Stimulated activated CD4-positive, alpha-beta T cell treated with anti-CD3 and anti-CD28 coated beads, Interleukin-2, amount 100 ng/mL, for 48 hours (primary cell): ENCODE results near the gene P2RY2.

Source experiments
- DNase-seq, 2 donors: peaks; one replicate each; pipeline ENCODE4 v3.0.0-alpha.2; 2020

The P2RY2 gene

GRCh38 chr11:73209892-73210291 is 8.2 kb upstream of the P2RY2 start:
- no peak for DNase-seq

GRCh38 chr11:73210916-73211667 is 7.0 kb upstream of the P2RY2 start:
- no peak for DNase-seq

- no peak for DNase-seq
These were observed 4.6 kb upstream of the P2RY2 start for GRCh38 chr11:73213196-73214143.

- no peak for DNase-seq
These were observed 2.6 kb upstream of the P2RY2 start for GRCh38 chr11:73215191-73216134.

- no peak for DNase-seq
These were observed 1.6 kb upstream of the P2RY2 start for GRCh38 chr11:73216465-73216864.

- DNase-seq, result no peak
These were observed 811 bp upstream of the P2RY2 start for GRCh38 chr11:73217131-73217809.

DNA sequence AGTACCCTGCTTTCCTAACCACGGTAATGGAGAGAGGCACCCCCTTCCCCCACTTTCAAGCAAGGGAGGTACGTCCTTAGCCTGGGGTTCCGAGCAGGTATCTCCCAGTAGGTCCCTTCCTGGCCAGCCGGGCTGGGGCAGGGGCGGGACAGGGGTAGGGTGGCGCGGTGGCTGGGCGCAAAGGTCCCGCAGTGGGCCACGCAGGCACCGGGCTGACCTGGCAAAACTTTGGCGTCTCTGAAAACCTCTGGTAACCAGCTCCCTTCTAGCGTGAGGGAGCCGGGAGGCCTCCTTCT is 323 bp upstream of the P2RY2 start:
- no peak for DNase-seq

GRCh38 chr11:73218830-73219215 is 742 bp downstream of the P2RY2 start:
- DNase-seq, result no peak

GRCh38 chr11:73219396-73220285 is 1.6 kb downstream of the P2RY2 start:
- no peak for DNase-seq

DNA sequence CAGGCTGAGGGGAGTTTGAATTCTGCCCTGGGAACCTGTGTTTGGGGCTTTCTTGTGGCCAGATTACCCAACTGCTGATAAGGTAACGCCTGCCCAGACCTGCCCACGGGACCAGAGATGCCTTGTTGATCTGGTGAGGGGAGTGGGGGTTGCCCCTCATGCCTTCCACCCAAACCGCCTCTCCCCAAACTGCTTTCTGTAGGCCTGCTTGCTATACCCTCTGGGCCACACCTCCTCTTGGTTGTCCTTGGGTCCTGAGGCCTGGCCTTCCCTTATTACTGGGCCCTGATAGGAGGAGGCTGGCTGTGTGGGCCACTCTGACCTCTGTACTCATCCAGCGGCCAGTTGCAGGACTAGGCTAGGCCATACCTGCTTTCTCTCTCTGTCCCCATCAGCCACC is 3.4 kb downstream of the P2RY2 start:
- DNase-seq, result no peak

DNA sequence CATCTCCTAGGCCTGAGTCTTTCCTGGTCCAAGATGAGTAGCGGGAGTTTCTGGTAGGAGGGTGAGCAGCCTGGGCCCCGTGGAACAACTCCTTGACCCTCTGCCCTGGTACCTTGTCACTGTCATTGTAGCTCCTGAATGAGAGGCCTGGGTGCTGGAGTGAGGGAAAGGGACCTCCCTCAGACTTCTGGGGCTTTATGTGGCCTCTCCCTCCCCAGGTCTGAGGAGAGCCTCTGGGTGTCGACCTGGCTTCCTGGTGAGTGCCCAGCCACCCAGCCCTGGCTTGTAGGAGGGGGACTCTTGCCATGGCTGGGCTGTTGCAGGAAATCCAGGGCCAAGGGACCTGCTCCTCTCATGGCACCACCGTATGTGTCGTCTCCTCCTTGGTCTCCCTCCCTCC is 3.9 kb downstream of the P2RY2 start:
- no peak for DNase-seq

GRCh38 chr11:73223998-73224730 is 6.1 kb downstream of the P2RY2 start:
- no peak for DNase-seq

GRCh38 chr11:73225001-73225686 is 7.1 kb downstream of the P2RY2 start:
- DNase-seq, result no peak

DNA sequence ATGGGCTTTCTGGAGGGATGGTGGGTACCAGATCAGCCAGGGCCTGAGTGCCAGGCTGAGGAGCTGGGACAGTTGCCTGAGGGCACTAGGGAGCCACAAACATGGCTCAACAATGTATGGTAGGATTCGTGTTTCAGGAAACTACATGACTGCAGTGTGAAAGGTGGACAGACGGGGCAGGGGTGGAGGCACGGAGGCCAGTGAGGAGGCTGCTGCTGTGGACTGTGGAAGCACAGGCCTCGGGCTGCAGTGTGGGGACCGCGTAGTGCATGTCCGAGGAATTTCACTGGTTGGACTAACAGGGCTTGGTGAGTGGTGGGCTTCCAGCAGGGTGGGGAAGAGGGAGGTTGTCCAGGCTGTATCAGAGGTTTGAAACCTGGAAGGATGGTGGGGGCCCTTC is 7.8 kb downstream of the P2RY2 start:
- DNase-seq, result no peak

DNA sequence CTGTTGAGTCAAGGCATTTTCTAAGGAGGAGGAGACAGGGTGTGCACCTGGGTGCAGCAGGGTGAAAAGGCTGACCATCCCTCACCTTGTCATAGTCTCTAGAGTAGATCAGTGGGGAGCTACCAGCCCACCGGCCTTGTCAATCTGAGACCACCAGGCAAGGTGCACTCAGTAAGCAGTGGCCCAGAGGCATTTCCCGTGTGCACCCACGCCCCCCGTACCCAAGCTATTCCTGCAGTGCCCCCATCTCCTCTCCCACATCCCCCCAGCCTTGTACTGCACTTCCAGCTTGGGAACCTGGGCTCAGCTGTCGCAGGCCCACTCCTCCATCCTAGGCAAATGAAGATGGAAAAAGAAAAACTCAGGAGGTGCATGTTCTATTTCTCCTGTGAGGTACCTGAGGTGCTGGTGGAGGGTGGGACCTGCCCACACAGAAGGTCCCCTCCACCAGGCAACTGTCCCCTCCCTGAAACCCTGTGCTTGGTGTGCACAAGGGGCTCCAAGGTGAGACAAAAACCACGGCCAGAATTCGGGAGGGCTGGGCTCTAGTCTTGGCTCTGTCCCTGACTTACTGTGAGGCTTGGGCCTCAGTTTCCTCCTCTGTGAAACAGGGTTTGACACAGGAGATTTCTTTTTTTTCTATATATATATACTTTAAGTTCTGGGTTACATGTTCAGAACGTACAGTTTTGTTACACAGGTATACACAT is 8.4 kb downstream of the P2RY2 start:
- DNase-seq, result no peak

DNA sequence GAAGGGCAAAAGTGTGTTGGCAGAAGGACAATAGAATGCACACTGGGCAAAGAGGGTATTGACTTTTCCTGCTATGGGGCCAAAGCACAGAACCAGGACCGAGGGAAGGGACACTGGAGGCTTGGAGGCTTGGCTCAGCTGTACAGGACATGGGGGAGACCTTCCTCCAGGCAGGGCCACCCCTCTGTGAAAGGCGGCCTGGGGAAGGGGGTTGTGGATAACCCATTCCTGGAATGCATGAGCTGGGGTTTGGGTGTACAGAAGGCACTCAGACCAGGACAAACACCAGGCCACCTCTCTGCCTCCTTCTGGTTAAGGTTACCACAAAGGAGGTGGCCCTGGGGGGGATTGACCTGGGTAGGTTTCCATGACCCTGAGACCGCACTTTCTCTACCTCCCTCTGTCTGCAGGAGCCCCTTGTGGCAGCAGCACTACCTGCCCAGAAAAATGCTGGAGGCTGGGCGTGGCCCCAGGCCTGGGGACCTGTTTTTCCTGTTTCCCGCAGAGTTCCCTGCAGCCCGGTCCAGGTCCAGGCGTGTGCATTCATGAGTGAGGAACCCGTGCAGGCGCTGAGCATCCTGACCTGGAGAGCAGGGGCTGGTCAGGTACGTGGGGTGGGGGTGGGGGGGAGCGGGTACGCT is 9.6 kb downstream of the P2RY2 start:
- DNase-seq, result no peak

GRCh38 chr11:73228268-73229134 is 10.4 kb downstream of the P2RY2 start:
- DNase-seq, result no peak

DNA sequence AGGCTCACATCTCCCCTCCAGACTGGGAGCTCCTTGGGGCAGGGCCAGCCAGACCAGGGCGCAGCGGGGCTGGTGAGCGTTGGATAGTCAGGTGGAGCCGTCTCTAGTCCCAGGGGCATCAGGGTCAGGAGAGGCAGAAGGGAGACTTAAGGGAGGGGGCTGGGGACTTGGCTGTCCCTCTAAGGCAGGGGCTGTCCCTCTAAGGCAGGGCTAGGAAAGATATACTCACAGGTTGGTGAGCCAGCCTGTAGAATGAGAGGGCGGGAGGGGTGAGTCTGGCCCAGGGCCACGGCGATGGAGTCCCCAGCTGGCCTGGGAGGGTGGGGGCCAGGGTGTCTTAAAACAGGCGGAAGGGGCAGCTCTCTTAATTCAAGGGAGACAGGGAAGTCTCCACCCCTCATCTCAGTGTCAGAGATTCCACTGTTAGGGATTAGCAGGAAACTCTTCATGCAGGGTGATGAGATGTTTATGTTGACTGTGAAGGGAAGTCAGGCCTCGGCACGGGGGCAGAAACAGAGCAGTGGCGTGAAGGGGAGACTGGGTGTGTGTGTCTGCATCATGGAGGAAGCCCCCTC is 11.3 kb downstream of the P2RY2 start:
- DNase-seq, result no peak
